HEK293 (cell line): ENCODE data around the gene KIAA0825.

ENCODE experiments used
- BCL11B ChIP-seq: fragments of 450-650 bp; formaldehyde crosslinking; IDR thresholded peaks from 2 replicates; pipeline ENCODE4 v1.5.1; 2016; ENCODE audit warnings: low read depth, missing biosample characterization, missing genetic modification characterization
- CTCF ChIP-seq: fragments of 450-650 bp; formaldehyde crosslinking; IDR thresholded peaks from 2 replicates; pipeline ENCODE4 v1.5.1; 2016; ENCODE audit warnings: missing biosample characterization, missing genetic modification characterization
- ZNF549 ChIP-seq: fragments of 450-650 bp; IDR thresholded peaks from 2 replicates; pipeline ENCODE4 v1.5.1; 2018; ENCODE audit warnings: missing biosample characterization, missing genetic modification characterization, mild to moderate bottlenecking, inconsistent platforms, moderate library complexity
- TF ChIP-seq, protein P1 (sequence below): fragments of 450-650 bp; formaldehyde crosslinking; IDR thresholded peaks from 2 replicates; pipeline ENCODE4 v1.5.1; 2016; ENCODE audit warnings: missing biosample characterization, missing genetic modification characterization

DNA sequence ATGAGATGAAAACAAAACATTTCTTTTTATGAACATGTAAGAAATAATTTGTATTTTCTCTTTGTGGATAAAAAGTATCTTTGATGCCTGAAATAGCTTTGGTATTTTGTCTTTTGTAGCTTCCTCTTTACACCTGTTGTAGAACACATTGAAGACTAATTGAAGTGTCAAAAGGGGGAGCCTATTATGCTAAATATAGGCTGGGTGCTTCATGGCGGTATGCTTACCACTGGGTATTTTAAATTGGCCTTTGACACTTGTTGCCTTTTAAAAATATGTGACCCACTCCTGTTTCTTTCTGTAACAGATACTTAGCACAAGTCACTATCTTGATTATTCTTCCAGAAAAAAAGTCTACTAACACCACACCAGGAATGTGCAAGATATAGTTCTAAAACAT lies 226.4 kb downstream of the KIAA0825 start:
- TF ChIP-seq BCL11B (tag by site-specific recombination) (no peak), CTCF (tag by site-specific recombination) (no peak), ZNF549 (tag by site-specific recombination) (no peak)
- TF ChIP-seq, protein P1, sequence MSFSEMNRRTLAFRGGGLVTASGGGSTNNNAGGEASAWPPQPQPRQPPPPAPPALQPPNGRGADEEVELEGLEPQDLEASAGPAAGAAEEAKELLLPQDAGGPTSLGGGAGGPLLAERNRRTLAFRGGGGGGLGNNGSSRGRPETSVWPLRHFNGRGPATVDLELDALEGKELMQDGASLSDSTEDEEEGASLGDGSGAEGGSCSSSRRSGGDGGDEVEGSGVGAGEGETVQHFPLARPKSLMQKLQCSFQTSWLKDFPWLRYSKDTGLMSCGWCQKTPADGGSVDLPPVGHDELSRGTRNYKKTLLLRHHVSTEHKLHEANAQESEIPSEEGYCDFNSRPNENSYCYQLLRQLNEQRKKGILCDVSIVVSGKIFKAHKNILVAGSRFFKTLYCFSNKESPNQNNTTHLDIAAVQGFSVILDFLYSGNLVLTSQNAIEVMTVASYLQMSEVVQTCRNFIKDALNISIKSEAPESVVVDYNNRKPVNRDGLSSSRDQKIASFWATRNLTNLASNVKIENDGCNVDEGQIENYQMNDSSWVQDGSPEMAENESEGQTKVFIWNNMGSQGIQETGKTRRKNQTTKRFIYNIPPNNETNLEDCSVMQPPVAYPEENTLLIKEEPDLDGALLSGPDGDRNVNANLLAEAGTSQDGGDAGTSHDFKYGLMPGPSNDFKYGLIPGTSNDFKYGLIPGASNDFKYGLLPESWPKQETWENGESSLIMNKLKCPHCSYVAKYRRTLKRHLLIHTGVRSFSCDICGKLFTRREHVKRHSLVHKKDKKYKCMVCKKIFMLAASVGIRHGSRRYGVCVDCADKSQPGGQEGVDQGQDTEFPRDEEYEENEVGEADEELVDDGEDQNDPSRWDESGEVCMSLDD (tag by site-specific recombination), result no peak
